GM21381 (cell line): ENCODE measurements around the gene SYK.
"Not testable (repeated sequence)": the region's sequence is repeated elsewhere in the genome, so short reads cannot be mapped to it uniquely, and the experiment has no call there.

Source experiments
- ATAC-seq: cut with Tn5 transposase; IDR thresholded peaks from one replicate; pipeline ENCODE4 v1.9.1; 2021; ENCODE audit warnings: mild to moderate bottlenecking, moderate library complexity; ENCODE audit not compliant: unreplicated experiment

SYK gene

DNA sequence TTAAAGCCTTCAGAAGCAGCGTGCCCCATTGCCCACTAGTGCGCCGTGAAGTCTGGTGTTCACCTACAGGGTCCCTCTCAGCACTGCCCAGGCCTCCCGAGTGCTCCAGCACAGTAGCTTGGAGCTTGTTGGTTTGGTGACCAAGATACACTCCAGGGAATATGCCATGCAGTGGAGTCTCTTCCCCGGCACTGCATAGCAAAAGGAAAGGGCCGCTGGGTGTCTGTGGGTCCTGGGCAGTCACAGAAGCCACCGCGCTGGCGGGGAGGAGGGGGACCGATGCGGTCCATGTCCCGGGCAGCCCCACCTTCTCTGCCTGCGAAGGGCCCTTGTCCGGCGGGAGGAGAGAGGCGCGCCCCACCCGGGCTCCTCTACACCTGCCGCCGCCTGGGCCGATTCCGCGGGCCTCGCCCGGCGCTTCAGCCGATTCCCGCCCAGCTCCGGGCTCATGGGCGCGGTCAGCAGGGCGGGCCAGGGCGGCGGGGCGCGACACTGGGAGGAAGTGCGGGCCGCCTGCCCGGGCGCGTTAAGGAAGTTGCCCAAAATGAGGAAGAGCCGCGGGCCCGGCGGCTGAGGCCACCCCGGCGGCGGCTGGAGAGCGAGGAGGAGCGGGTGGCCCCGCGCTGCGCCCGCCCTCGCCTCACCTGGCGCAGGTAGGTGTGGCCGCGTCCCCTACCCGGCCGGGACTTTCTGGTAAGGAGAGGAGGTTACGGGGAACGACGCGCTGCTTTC lies at the start of gene SYK:
TSS of gene SYK (plus strand) at position 579 of the 732 bp plus-strand sequence. CDS start 42,080 bp downstream, outside the sequence.
- peak; percentile 50 for ATAC-seq

DNA sequence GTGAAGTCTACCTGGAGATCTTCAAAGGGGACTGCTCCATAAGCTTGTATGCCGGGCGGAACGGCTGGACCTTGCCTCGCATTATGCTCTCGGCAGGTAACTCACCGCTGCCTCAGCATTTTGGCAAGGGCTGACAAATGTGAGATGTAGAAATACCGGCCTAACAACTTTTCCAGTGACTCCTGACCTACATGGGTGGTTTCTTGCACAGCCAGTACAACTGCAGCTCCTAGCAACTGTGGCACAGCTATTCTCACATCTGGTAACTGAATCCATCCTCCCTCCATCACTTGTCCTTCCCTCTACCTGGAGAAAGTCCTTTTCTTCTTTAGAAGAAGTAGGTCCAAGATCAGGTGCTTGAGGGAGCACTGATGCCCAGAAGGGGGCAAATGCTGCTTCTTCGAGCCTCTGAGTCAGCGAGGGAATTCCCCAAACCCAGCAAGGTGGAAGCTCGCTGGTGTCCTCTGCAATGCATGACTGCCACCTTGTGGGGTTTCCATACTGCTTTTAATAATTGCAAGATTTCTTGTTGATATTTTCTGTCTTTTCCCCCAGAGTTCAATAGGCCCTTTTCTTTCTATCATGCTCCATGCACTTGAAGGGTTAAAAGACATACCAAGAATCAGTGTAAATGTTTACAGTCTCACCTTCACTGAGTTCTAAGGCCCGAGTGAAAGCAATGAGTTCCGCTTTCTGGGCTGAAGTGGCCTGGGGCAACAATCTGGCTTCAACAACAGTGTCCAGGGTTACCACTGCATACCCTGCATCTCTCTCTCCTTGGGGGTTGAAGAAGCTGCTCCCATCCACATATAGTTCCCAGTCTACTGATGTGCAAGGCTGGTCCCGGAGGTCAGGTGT lies 45.9 kb upstream of the SYK start:
- ATAC-seq: not testable (repeated sequence)

DNA sequence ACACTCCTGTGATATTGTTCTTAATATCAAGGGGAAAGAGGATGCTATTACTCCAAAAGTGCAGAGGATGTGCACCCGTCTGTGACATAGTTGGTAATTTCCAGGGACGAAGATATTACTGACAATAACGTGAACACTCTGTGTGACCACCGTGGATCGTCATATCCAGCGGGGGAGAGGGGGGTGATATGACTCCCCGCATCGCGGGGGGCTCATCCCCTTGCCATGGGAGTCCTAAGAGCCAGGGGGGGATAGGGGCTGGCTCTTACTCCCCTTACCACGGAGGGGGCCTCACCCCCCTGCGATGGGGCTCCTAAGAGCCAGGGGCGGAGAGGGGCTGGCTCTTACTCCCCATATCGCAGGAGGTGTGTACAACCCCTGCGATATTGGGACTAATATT lies 41.0 kb upstream of the SYK start:
- not testable (repeated sequence) for ATAC-seq

DNA sequence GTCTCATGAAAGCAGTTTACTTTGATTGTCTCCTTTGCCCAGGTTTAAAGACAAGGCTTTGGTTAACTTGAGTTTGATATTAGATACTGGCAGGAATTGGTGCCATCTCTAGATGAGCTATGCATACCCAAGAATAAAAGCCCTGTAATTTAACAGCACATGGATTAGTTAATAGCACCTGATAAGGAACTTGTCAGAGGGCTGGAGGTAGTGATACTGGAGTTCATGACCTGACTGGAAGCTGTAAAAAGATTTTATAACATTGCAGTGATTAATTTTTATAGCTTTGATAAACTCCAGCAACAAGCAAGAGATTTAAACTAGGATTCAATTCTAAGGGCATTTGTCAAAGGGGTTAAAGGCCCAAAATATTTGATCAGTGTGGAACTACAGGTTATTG lies 34.9 kb upstream of the SYK start:
- no peak for ATAC-seq

GRCh38 chr9:90767523-90768100 lies 34.0 kb upstream of the SYK start:
- no peak for ATAC-seq

DNA sequence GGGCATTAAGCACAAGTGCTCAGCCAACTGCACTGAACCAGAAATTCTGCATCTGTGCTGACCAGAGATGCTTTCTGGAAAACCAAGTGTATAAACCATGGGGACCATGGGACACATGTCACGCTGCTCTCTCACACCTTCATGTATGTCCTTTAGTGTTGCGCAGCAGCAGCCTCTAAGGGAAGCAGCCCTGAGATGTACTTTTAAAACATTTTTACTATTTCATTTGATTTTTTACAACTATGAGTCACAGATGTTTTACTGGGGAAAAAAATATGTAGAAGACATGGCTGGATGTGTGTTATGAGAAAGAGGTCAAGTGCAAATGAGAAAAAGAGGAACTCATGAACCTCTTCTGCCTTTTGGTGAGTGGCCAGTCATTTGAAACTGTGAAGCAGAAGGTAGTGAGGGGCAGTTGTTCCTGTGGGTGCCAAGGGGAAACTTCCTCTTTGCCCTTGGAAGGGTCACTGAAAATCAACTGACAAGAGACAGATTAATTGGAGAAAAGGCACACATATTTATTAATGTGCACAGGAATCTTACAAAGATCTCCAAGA lies 31.4 kb upstream of the SYK start:
- ATAC-seq: peak; percentile 46

GRCh38 chr9:90770927-90771326 lies 30.7 kb upstream of the SYK start:
- ATAC-seq: no peak

DNA sequence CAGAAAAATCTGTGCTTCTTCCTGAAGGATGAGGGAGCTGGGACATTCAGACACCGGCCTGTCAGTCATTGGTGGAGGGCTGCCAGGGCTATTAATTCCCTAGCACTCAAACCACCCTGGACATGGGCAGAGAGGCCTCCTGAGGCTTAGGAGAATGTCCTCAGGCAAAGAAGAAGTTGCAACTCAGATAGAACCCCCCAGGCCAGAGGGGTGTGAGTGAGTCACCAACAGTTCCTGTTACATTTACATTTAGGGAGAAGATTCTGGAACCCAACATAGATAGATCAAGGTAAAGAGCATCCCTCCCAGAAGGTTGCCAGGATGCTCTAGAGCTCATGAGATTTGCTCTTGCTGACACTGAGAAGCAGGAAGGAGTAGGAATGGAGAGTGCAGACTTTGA lies 29.2 kb upstream of the SYK start:
- no peak for ATAC-seq

DNA sequence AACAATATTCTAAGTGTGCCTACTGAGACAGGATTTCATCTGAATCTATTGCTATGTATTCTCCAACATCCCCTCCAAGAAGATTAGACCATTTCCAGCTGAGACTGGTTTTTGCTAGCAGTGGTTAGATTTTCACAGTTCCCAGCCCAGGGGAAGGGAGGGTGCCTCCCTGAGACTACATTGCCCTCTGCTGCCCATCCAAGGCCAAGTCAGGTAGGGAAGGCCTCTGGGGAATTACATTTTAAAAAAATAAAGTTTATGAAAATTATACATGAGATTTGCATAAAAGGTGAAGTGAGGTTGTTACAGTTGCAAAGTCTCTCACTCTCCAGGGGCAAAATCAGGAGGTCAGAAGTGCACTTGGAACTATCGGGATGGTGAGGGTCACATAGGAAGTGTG lies 28.0 kb upstream of the SYK start:
- no peak for ATAC-seq

DNA sequence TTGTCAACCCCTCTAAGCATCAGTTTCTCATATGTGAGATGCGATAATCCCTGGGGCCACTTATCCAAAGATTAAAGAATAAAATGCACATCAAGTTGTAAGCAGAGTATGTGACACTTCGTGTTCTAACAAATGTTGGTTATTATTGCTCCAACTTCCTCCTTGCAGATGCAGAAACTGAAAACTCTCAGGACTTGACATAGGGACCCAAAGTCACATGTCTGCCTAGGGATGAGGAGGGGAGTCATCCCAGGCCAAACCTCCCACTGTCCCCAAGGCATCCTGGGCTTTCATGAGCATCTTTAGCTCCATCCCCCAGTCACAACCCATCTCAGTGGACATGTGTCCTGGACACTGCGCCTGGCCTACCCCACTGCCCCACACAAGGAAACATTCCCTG lies 27.5 kb upstream of the SYK start:
- no peak for ATAC-seq

DNA sequence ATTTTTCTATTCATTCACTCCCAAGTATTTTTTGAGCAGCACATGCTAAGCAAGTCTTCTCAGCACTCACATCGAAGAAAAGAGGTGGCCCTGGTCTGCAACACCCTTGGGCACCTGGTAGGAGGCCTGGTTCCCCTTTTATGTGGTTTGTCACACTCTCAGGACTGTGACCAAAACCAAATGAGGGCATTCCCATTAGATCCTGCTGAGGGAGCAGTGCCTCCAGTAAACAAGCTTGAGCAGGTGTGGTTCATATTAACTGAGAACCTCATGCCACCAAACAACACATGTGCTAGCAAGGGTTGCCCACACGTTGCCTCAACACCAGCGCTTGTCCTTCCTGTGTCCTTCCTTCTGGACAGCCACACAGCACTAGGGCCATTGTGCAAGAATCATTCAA lies 26.9 kb upstream of the SYK start:
- ATAC-seq: peak; percentile 78

- ATAC-seq: no peak
Observed at GRCh38 chr9:90775657-90776056, 26.0 kb upstream of the SYK start.

DNA sequence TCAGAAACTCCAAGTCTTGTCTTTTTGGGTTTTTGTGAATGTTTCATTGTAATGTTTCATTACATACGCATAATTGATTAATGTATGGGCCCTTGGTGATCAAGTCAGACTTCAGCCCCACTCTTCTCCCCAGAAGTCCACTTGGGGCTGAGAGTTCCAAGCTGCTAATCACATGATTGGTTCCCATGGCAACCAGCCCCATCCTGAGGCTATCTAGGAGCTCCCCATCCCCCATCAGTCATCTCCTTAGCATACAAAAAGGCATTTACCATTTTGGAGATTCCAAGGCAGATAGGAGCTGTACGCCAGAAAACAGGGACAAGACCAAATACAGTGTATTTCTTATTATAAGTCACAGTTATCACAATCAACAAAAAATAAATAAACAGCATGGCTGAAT lies 22.9 kb upstream of the SYK start:
- ATAC-seq: no peak

- no peak for ATAC-seq
Observed at GRCh38 chr9:90783552-90783951, 18.1 kb upstream of the SYK start.

DNA sequence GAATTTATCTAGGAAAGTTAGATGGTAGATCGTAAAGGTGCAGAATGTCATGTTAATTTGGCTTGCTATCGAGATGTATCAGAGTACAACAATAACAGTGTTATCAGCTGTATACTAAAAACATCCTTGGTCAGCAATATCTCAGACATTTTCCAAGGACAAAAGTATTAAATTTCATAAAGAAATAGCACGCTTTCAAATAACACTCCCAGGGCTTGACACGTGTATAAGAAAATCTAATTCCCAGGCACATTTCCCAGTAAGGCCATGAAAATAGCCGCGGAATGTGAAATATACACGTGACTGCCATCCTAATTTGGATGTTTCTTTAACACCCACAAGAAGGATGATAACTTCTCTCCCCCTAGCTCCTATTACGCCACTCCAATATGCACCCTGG lies 17.7 kb upstream of the SYK start:
- ATAC-seq: no peak

DNA sequence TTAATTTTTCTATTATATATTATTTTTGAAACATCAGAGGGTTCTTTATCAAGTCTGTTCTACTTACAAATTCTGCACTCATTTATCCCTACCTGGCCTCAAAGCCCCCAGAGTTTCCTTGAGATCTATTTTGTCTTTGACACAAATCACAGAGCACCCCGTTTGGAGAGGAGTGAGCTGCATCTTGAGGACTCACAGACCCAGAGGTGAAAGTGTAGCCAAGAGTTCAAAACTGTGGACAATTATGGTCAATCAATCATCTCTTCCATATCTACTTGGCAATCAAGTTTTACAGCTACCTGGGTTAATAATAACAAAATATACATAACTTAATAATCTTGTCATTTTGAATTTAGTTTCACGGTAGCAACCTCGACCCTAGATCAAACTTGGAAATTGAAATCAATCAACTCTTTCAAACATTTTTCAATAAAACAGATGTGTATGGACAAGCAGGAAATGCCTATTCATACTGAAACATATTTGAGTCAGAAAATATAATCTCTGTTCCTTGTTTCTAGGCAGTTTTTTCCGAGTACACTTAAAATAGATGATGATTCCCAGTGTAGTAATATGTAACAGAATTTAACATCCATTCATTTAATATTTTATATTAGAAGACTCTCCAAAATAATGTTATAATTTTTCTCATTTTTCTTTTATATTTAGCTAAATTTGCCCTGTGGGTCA lies 13.7 kb upstream of the SYK start:
- ATAC-seq: peak; percentile 60

DNA sequence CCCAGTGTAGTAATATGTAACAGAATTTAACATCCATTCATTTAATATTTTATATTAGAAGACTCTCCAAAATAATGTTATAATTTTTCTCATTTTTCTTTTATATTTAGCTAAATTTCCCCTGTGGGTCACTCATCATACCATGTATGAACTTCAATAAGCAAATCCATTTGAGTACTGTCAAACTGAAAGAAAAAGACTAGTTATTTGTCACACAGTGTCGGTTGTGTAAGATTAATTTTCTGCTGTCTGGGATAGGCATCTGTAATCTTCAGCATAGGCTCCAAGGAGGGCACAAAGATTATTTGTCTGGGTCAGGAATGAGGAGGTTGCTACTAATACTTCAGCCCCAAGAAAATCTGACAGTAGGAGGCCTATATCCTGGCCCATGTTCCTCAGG lies 13.1 kb upstream of the SYK start:
- not testable (repeated sequence) for ATAC-seq

DNA sequence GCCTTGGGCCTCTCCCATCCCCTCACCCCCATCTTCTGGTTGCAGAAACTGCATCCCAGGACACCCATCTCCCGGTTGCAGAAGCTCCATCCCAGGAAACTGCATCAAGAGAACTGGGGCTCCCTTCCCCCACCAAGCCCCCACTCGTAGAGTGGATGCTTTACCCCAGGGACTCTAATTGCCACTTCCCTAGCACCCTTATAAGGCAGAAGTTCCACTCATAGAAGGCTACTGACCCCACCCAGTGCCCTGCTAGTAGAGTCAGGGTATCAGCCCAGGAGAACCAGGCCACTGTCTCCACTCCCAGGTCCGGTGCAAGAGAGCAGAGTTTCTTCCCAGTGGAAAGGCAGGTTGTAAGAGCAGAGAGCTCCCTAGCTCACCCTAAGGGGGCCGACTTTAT lies 12.2 kb upstream of the SYK start:
- no peak for ATAC-seq

DNA sequence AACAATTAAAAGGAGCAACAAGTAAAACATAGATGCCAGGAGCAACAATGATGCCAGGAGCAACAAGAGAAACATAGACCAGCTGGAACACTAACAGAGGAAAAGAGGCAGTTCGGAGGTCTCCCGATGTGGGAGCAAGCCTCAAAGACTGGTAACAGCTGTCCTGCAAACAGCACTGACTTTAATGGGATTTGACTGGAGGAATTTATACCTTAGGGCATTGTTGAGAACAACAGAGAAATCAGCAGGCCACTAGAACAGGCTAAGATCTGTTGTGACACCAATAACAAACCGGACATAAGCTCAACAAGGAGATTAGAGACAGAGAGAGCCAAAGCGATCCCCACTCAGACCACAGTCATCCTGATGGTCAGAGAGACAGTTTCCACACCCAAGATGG lies 11.8 kb upstream of the SYK start:
- ATAC-seq: no peak

DNA sequence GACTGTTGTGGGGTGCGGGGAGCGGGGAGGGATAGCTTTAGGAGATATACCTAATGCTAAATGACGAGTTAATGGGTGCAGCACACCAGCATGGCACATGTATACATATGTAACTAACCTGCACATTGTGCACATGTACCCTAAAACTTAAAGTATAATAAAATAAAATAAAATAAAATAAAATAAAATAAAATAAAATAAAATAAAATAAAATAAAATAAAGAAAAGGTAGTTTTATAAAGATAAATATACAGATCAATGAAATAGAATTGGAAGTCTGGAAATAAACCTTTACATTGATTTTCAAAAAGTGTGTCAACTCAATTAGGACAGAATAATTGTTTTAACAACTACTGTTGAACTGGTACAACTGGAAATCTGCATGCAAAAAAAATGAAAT lies 8.6 kb upstream of the SYK start:
- ATAC-seq: not testable (repeated sequence)

GRCh38 chr9:90793729-90794128 lies 7.9 kb upstream of the SYK start:
- ATAC-seq: no peak
